Neural crest cell (in vitro differentiated cells): Measurements from ENCODE around the gene DISC1. TPM values are rescaled to one million over a fixed set of nuclear protein-coding genes. Genes with fewer than 3 reads are reported as not detected.

Source experiments
- DNase-seq: peaks from one replicate; pipeline ENCODE4 v3.0.0; 2021; ENCODE audit warnings: low read depth, mixed read lengths, low spot score
- H3K27ac Mint-ChIP-seq: one replicate; pipeline ENCODE4 v1.8.0; 2021; ENCODE audit warnings: mild to moderate bottlenecking, mixed read lengths; ENCODE audit not compliant: unreplicated experiment
- H3K27me3 Mint-ChIP-seq: 2 replicates; pipeline ENCODE4 v1.8.0; 2021; ENCODE audit warnings: low read depth, mild to moderate bottlenecking, mixed read lengths
- H3K36me3 Mint-ChIP-seq: 2 replicates; pipeline ENCODE4 v1.8.0; 2021; ENCODE audit warnings: low read depth, mild to moderate bottlenecking, mixed read lengths
- H3K4me1 Mint-ChIP-seq: 2 replicates; pipeline ENCODE4 v1.8.0; 2021; ENCODE audit warnings: mixed read lengths
- H3K4me3 Mint-ChIP-seq: one replicate; pipeline ENCODE4 v1.8.0; 2021; ENCODE audit warnings: mild to moderate bottlenecking, mixed read lengths
- H3K9me3 Mint-ChIP-seq: 2 replicates; pipeline ENCODE4 v1.8.0; 2021; ENCODE audit warnings: mixed read lengths
- CTCF ChIP-seq: fragments of 200-600 bp; sonication (generic); conservative IDR thresholded peaks from 2 replicates; pipeline ENCODE4 v1.5.0; 2021; ENCODE audit warnings: antibody characterized with exemption, mild to moderate bottlenecking
- total RNA-seq: library from RNA; stranded (reverse); gene quantifications from 2 replicates; pipeline ENCODE4 v1.2.1, GENCODE V29; 2021

DISC1 gene
- total RNA-seq, 1 donor from 2014 or later: 13.7 TPM

GRCh38 chr1:231734417-231734816 lies 107.8 kb downstream of the DISC1 start:
- no peaks in the 10 kb centered on the region for H3K27me3 Mint-ChIP-seq
- DNase-seq: no peak
- peaks cover 13% of the 10 kb centered on the region for H3K36me3 Mint-ChIP-seq
- H3K9me3 Mint-ChIP-seq: peaks cover 5% of the 10 kb centered on the region
- H3K4me1 Mint-ChIP-seq: no peaks in the 10 kb centered on the region
- H3K27ac Mint-ChIP-seq: no peak overlapping the region
- no peak for TF ChIP-seq CTCF
- H3K4me3 Mint-ChIP-seq: no peak overlapping the region

- H3K27ac Mint-ChIP-seq: no peak overlapping the region
- no peak for DNase-seq
- no peak overlapping the region for H3K4me3 Mint-ChIP-seq
- peaks cover 5% of the 10 kb centered on the region for H3K9me3 Mint-ChIP-seq
- H3K4me1 Mint-ChIP-seq: no peaks in the 10 kb centered on the region
- H3K27me3 Mint-ChIP-seq: no peaks in the 10 kb centered on the region
- TF ChIP-seq CTCF: no peak
- H3K36me3 Mint-ChIP-seq: peaks cover 13% of the 10 kb centered on the region
These were observed 108.8 kb downstream of the DISC1 start for GRCh38 chr1:231735411-231735810.

- DNase-seq: no peak
- TF ChIP-seq CTCF: no peak
- Mint-ChIP-seq H3K4me1 (no peaks in the 10 kb centered on the region), H3K4me3 (no peak overlapping the region), H3K9me3 (peaks cover 5% of the 10 kb centered on the region), H3K36me3 (peaks cover 13% of the 10 kb centered on the region), H3K27ac (no peak overlapping the region), H3K27me3 (no peaks in the 10 kb centered on the region)
These were observed 109.4 kb downstream of the DISC1 start for GRCh38 chr1:231735941-231736340.

- no peak for TF ChIP-seq CTCF
- Mint-ChIP-seq H3K36me3 (peaks cover 13% of the 10 kb centered on the region), H3K27me3 (no peaks in the 10 kb centered on the region), H3K9me3 (peaks cover 5% of the 10 kb centered on the region), H3K4me3 (no peak overlapping the region), H3K27ac (no peak overlapping the region), H3K4me1 (no peaks in the 10 kb centered on the region)
- DNase-seq: no peak
These were observed 109.9 kb downstream of the DISC1 start for GRCh38 chr1:231736464-231736863.

GRCh38 chr1:231738554-231738953 lies 112.0 kb downstream of the DISC1 start:
- TF ChIP-seq CTCF: no peak
- Mint-ChIP-seq H3K27me3 (no peaks in the 10 kb centered on the region), H3K4me1 (no peaks in the 10 kb centered on the region), H3K27ac (no peak overlapping the region), H3K4me3 (no peak overlapping the region), H3K36me3 (peaks cover 7% of the 10 kb centered on the region), H3K9me3 (no peaks in the 10 kb centered on the region)
- no peak for DNase-seq

GRCh38 chr1:231743966-231744365 lies 117.4 kb downstream of the DISC1 start:
- no peak for DNase-seq
- H3K9me3 Mint-ChIP-seq: peaks cover 13% of the 10 kb centered on the region
- H3K4me1 Mint-ChIP-seq: peaks cover 5% of the 10 kb centered on the region
- H3K4me3 Mint-ChIP-seq: no peak overlapping the region
- no peaks in the 10 kb centered on the region for H3K27me3 Mint-ChIP-seq
- H3K36me3 Mint-ChIP-seq: peaks cover 20% of the 10 kb centered on the region
- no peak overlapping the region for H3K27ac Mint-ChIP-seq
- TF ChIP-seq CTCF: no peak
